ENCODE measurements around the gene CHST11.

CHST11 gene

DNA sequence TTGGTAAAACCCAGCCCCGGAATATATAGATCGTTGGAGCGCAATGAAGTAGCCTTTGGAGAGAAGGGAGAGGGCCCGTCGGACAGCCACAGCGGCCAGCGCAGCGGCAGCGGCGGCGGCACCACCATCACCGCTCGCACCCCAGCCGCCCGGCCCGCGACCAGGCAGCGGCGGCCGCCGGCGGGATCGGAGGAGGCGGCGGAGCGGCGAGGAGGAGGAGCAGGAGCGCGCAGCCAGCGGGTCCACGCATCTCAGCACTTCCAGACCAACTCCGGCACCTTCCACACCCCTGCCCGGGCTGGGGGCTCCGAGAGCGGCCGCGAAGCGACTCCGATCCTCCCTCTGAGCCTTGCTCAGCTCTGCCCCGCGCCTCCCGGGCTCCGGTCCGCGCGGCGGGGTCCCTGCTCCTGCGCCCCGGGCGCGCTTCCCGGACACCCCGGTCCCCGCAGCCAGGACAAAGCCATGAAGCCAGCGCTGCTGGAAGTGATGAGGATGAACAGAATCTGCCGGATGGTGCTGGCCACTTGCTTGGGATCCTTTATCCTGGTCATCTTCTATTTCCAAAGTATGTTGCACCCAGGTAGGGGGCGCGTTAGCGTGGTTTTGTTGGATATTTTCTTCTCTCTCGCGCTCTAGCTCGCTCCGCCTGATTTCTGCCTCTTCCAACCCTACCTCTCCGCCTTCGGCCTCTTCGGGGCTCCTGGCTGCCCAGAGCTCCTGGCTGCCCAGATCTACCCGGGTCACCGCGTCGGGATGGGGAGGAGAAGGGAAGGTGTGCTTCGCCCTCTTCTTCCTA lies 400 bp downstream of the CHST11 start:
- TF ChIP-seq, protein P1, sequence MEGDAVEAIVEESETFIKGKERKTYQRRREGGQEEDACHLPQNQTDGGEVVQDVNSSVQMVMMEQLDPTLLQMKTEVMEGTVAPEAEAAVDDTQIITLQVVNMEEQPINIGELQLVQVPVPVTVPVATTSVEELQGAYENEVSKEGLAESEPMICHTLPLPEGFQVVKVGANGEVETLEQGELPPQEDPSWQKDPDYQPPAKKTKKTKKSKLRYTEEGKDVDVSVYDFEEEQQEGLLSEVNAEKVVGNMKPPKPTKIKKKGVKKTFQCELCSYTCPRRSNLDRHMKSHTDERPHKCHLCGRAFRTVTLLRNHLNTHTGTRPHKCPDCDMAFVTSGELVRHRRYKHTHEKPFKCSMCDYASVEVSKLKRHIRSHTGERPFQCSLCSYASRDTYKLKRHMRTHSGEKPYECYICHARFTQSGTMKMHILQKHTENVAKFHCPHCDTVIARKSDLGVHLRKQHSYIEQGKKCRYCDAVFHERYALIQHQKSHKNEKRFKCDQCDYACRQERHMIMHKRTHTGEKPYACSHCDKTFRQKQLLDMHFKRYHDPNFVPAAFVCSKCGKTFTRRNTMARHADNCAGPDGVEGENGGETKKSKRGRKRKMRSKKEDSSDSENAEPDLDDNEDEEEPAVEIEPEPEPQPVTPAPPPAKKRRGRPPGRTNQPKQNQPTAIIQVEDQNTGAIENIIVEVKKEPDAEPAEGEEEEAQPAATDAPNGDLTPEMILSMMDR (IDR thresholded peaks at IDR 0.05; ENCODE audit: control insufficient read depth, insufficient read depth, low read depth, low read length, missing control alignments) = peak; percentile 51
- no peak for DNase-seq (ENCODE audit: low read depth)
- H3K4me3 ChIP-seq (ENCODE audit: control insufficient read depth, low read depth, low read length) = peak overlapping the region; percentile 79

DNA sequence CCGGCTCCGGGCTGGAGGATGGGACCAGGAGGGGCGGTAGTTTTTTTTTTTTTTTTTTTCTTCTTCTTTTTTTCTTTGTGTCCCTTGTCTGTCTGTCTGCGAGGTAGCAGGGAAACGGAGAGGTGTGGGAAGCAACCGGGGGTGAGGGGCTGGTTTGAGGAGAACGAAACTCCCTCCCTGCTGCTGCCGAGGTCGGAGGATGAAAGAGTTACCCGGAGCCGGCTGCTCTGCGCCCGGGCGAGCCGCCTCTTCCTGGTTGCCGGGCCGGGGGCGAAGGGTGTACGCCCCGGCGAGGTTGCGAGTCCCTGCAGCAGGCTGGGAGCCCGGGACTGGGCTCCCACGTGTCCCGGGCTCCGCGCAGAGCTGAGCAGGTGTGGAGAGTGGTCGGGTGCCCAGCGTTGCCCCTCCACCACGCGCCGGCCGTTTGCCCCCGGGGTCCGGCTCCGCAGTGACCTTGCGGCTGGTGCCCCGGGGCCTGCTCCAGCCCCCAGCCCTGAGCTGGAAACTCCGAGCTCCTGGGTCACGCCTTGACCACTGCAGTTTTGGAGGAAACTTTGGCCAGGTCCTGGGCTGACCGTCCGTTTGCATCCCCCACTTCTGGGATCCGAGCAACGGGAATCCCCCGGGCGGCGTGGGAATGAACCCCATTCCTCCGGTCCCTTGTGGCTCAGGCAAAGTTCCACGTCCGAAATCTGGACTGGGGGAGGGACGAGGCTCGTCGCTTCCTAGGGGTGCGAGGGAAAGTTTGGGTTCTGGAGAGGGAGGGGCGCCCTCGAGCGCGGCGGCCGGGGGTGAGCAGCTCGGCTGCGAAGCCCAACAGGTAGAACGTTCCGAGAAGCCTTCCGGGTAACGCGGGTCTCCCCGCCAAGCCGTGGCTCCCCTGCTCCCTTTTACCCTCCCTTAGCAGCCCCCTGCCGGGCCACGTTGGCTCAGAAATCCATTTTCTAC lies 1.3 kb downstream of the CHST11 start:
- TF ChIP-seq, protein P1 (IDR thresholded peaks at IDR 0.05; ENCODE audit: control insufficient read depth, insufficient read depth, low read depth, low read length, missing control alignments) = peak; percentile 18

DNA sequence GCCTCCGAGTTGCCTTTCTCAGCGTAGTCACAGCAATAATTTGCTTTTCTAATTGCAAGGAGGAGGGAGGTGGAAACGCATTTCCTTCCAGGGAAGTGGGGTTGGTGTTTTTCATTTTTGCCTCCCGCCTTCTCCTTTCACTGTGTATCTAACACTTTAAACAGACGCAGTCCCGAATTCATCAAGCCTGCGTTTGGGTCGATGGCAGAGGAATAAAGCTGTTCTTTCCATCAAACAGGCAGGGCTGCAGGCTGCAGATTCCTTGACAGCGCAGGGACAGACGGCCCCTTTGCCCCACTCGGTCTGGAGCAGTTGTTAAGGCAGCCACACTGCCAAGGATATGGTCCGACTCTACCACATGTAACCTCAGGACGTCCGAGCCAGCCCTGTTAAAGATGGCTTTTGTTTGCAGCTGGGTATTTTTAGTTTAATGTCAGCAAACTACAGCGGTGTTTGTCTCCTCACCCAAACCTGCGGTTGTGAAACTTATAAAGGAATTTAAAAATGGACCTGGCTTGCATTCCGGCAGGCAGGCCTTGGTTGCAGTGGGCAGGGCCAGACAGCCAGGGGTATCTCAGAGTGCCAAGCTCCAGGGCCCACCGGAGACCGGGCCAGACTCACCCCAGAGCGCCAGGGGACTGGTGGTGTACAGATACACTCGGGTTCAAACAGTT lies 2.1 kb downstream of the CHST11 start:
- no peak for DNase-seq (ENCODE audit: low read depth)
- H3K4me3 ChIP-seq (ENCODE audit: control insufficient read depth, low read depth, low read length) = peak overlapping the region; percentile 79
- TF ChIP-seq, protein P1 (IDR thresholded peaks at IDR 0.05; ENCODE audit: control insufficient read depth, insufficient read depth, low read depth, low read length, missing control alignments) = no peak

More for the DNA sequence above, 1.3 kb downstream of the CHST11 start:
- peak overlapping the region; percentile 79 for H3K4me3 ChIP-seq (ENCODE audit: control insufficient read depth, low read depth, low read length)
- DNase-seq (ENCODE audit: low read depth) = no peak

DNA sequence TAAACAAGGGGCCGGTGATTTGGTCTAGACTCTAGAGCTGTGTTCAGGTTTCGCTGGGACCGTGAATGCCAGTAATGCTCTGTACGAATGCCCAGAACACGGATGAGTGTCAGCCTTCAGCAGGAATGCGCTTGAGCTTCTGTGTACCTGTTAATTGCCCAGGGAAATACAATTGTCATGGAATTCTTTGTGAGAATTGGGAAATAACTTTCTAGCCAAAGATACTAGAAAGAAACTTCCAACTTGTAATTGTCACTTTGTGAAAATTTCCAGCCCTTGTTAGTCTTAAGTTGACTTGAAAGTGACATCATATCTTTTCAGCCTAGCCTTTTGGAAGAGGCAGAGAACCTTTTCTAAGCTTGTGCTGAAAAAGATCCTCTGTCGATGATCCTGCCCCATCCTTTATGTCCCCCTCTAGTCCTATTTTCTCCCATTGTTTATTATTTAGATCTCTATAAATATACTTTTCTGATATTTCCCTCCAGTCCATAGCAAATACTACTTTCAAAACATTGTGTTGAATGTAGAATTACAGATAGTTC lies 2.7 kb downstream of the CHST11 start:
- no peak for DNase-seq (ENCODE audit: low read depth)
- TF ChIP-seq, protein P1 (IDR thresholded peaks at IDR 0.05; ENCODE audit: control insufficient read depth, insufficient read depth, low read depth, low read length, missing control alignments) = no peak
- H3K4me3 ChIP-seq (ENCODE audit: control insufficient read depth, low read depth, low read length) = peak overlapping the region; percentile 79

DNA sequence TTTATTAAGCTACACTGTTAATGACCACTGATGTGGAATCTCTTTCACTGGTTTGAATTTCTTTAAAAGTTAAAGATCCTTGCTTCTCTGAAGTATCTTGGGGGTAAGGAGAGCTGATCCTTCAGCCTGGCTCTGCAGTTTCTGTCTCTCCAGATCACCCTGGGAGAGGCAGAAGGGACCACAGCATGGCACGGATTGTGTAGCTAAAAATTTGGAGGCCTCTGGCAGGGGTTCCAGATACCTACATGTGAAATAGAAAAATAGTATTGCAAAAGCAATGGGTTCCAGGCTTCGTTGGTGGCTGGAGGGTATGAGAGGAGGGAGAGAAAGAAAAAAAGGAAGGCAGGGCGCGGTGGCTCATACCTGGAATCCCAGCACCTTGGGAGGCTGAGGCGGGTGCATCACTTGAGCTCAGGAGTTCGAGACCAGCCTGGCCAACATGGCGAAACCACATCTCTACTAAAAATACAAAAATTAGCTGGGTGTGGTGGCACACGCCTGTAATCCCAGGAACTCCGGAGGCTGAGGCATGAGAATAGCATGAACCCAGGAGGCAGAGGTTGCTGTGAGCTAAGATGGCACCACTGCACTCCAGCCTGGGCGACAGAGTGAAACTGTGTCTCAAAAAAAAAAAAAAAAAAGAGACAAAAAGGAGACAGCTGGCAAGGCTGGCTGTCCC lies 3.4 kb downstream of the CHST11 start:
- TF ChIP-seq, protein P1 (IDR thresholded peaks at IDR 0.05; ENCODE audit: control insufficient read depth, insufficient read depth, low read depth, low read length, missing control alignments) = no peak
- H3K4me3 ChIP-seq (ENCODE audit: control insufficient read depth, low read depth, low read length) = no peak overlapping the region
- DNase-seq (ENCODE audit: low read depth) = no peak
